ENCODE results near the gene NTSR1. TPM values are rescaled to one million over a fixed set of nuclear protein-coding genes. Genes with fewer than 3 reads are reported as not detected.
A peak's percentile ranks its signal among the peaks of the same experiment; 100 is the strongest.

NTSR1 gene
- total and polyA plus RNA-seq, 4 donors = 0.03 to 0.33 (median 0.08) TPM; not detected in 1

DNA sequence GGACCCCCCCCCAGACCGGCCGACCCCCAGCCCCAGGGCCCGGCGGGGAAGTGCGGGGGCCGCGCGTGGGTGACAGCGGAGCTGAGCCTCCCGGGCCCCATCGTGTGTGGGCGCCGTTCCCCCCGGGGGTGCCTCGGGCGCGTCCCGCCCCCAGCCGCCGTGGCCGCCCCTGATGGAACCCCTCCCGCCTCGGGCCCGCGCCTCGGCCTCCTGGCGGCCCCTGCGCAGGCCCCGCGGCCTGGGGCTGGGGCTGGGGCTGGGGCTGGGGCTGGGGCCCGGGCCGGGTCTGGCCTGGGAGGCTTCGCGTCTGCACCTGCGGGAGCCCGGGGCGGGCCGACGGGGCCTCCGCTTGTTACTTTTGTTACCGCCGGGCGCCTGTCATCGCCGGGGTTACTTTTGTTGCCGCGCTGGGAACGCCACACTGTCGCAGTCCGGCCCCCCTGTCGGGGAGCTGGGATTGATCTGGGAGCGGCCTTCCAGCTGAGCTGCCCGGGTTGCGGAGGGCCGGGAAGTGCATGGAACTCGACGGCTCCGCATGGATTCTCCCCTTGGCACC is 96.6 kb downstream of the NTSR1 start:
- Histone ChIP-seq H3K4me1 (ENCODE audit: control insufficient read depth in 4 of 4, insufficient read depth in 4 of 4, low read length in 3 of 4) (peaks cover 17 to 46% (median 30%) of the 10 kb centered on the region in 4 donors), H3K4me3 (ENCODE audit: low read depth in 1 of 3, low read length in 3 of 3) (peak overlapping the region; percentile 62 to 94 (median 94)), H3K9me3 (ENCODE audit: control insufficient read depth in 4 of 4, low read length in 3 of 4) (no peaks in the 10 kb centered on the region), H3K36me3 (ENCODE audit: control insufficient read depth in 4 of 4, insufficient read depth in 3 of 4, low read depth in 1 of 4, low read length in 3 of 4) (peaks cover 14 to 30% (median 21%) of the 10 kb centered on the region in 4 donors), H3K9ac (ENCODE audit: low read depth in 1 of 2, low read length in 2 of 2) (peak overlapping the region; percentile 71 to 83), H3K27me3 (ENCODE audit: control insufficient read depth in 4 of 4, insufficient read depth in 4 of 4, low read length in 3 of 4) (no peaks in the 10 kb centered on the region), H3K27ac (ENCODE audit: low read depth in 1 of 2, low read length in 2 of 2) (peak overlapping the region; percentile 96)
- no peak for TF ChIP-seq RXRA (IDR thresholded peaks at IDR 0.05)
- no peak for TF ChIP-seq FOXA1 (IDR thresholded peaks at IDR 0.05)
- no peak for TF ChIP-seq EGR1 (IDR thresholded peaks at IDR 0.05; ENCODE audit: low read depth in 2 of 2)
- DNase-seq (ENCODE audit: low spot score) = peak; percentile 45
- under 1% methylated on average over 58 of the region's 58 CpGs for WGBS

DNA sequence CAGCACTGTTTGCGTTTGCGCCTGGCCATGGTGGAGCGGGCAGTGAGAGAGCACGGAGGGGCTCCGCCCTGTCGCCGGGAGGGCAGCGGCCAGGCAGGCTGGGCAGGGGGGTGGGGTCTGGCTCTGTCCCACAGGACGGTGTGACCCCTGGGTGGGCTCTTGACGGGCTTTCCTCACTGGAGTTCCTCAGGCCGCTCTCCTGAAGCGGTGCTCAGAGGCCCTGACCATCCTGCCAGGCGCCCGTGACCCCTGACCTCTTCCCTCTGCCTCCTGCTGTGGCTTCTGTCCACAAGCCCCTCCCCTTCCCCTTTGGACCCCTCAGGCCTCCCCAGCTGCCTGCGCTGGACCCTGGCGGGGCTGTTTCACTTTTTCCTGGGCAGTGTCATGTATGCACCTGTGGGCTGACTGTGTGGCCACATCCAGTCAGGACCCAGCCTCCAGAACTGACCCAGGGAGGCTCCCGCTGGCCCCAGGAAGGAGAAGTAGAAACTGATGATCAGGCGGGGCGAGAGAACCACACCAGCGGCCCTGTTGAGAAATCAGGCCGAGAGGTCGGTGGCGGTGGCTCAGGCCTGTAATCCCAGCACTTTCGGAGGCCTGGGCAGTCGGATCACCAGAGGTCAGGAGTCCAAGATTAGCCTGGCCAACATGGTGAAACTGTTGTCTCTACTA is 97.2 kb downstream of the NTSR1 start:
- peak; percentile 68 for DNase-seq (ENCODE audit: low spot score)
- Histone ChIP-seq H3K27ac (ENCODE audit: low read depth in 1 of 2, low read length in 2 of 2) (peak overlapping the region; percentile 96), H3K36me3 (ENCODE audit: control insufficient read depth in 4 of 4, insufficient read depth in 3 of 4, low read depth in 1 of 4, low read length in 3 of 4) (peaks cover 14 to 33% (median 25%) of the 10 kb centered on the region in 4 donors), H3K27me3 (ENCODE audit: control insufficient read depth in 4 of 4, insufficient read depth in 4 of 4, low read length in 3 of 4) (no peaks in the 10 kb centered on the region), H3K9me3 (ENCODE audit: control insufficient read depth in 4 of 4, low read length in 3 of 4) (no peaks in the 10 kb centered on the region), H3K9ac (ENCODE audit: low read depth in 1 of 2, low read length in 2 of 2) (peak overlapping the region; percentile 71 to 83), H3K4me1 (ENCODE audit: control insufficient read depth in 4 of 4, insufficient read depth in 4 of 4, low read length in 3 of 4) (peaks cover 17 to 46% (median 30%) of the 10 kb centered on the region in 4 donors), H3K4me3 (ENCODE audit: low read depth in 1 of 3, low read length in 3 of 3) (peak overlapping the region; percentile 62 to 94 (median 82))
- 8% methylated on average over 25 of the region's 25 CpGs for WGBS
- TF ChIP-seq TAF1 (conservative IDR thresholded peaks at IDR 0.05) = no peak
- peak; percentile 92 to 94 for TF ChIP-seq HNF4A (conservative IDR thresholded peaks at IDR 0.05)
- TF ChIP-seq GABPA (IDR thresholded peaks at IDR 0.05 in 1 of 2, conservative IDR thresholded peaks at IDR 0.05 in 1 of 2) = peak in 1 of 2 donors; percentile 48
- TF ChIP-seq, protein P1, sequence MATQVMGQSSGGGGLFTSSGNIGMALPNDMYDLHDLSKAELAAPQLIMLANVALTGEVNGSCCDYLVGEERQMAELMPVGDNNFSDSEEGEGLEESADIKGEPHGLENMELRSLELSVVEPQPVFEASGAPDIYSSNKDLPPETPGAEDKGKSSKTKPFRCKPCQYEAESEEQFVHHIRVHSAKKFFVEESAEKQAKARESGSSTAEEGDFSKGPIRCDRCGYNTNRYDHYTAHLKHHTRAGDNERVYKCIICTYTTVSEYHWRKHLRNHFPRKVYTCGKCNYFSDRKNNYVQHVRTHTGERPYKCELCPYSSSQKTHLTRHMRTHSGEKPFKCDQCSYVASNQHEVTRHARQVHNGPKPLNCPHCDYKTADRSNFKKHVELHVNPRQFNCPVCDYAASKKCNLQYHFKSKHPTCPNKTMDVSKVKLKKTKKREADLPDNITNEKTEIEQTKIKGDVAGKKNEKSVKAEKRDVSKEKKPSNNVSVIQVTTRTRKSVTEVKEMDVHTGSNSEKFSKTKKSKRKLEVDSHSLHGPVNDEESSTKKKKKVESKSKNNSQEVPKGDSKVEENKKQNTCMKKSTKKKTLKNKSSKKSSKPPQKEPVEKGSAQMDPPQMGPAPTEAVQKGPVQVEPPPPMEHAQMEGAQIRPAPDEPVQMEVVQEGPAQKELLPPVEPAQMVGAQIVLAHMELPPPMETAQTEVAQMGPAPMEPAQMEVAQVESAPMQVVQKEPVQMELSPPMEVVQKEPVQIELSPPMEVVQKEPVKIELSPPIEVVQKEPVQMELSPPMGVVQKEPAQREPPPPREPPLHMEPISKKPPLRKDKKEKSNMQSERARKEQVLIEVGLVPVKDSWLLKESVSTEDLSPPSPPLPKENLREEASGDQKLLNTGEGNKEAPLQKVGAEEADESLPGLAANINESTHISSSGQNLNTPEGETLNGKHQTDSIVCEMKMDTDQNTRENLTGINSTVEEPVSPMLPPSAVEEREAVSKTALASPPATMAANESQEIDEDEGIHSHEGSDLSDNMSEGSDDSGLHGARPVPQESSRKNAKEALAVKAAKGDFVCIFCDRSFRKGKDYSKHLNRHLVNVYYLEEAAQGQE (IDR thresholded peaks at IDR 0.05) = peak; percentile 57
- peak; percentile 89 for TF ChIP-seq NR2F2 (IDR thresholded peaks at IDR 0.05)
- peak; percentile 66 for TF ChIP-seq HNF4G (IDR thresholded peaks at IDR 0.05)
- TF ChIP-seq, protein P2, sequence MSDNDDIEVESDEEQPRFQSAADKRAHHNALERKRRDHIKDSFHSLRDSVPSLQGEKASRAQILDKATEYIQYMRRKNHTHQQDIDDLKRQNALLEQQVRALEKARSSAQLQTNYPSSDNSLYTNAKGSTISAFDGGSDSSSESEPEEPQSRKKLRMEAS (IDR thresholded peaks at IDR 0.05) = peak; percentile 88
- no peak for TF ChIP-seq YY1 (IDR thresholded peaks at IDR 0.05)
- TF ChIP-seq FOXA1 (IDR thresholded peaks at IDR 0.05) = peak; percentile 48
- TF ChIP-seq, protein P3, sequence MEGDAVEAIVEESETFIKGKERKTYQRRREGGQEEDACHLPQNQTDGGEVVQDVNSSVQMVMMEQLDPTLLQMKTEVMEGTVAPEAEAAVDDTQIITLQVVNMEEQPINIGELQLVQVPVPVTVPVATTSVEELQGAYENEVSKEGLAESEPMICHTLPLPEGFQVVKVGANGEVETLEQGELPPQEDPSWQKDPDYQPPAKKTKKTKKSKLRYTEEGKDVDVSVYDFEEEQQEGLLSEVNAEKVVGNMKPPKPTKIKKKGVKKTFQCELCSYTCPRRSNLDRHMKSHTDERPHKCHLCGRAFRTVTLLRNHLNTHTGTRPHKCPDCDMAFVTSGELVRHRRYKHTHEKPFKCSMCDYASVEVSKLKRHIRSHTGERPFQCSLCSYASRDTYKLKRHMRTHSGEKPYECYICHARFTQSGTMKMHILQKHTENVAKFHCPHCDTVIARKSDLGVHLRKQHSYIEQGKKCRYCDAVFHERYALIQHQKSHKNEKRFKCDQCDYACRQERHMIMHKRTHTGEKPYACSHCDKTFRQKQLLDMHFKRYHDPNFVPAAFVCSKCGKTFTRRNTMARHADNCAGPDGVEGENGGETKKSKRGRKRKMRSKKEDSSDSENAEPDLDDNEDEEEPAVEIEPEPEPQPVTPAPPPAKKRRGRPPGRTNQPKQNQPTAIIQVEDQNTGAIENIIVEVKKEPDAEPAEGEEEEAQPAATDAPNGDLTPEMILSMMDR (IDR thresholded peaks at IDR 0.05; ENCODE audit: low read depth, low read length, missing input control) = no peak
- peak; percentile 93 for TF ChIP-seq SP1 (IDR thresholded peaks at IDR 0.05)
- peak; percentile 83 to 90 for TF ChIP-seq RXRA (IDR thresholded peaks at IDR 0.05)
- no peak for TF ChIP-seq FOXA2 (IDR thresholded peaks at IDR 0.05)
- peak; percentile 26 to 29 for TF ChIP-seq RAD21 (IDR thresholded peaks at IDR 0.05)
- TF ChIP-seq EGR1 (IDR thresholded peaks at IDR 0.05; ENCODE audit: low read depth in 2 of 2) = peak in 1 of 2 donors; percentile 26
- TF ChIP-seq JUND (IDR thresholded peaks at IDR 0.05) = peak in 1 of 2 donors; percentile 53
- TF ChIP-seq, protein P4, sequence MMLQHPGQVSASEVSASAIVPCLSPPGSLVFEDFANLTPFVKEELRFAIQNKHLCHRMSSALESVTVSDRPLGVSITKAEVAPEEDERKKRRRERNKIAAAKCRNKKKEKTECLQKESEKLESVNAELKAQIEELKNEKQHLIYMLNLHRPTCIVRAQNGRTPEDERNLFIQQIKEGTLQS (IDR thresholded peaks at IDR 0.05) = no peak
- TF ChIP-seq, protein P5, sequence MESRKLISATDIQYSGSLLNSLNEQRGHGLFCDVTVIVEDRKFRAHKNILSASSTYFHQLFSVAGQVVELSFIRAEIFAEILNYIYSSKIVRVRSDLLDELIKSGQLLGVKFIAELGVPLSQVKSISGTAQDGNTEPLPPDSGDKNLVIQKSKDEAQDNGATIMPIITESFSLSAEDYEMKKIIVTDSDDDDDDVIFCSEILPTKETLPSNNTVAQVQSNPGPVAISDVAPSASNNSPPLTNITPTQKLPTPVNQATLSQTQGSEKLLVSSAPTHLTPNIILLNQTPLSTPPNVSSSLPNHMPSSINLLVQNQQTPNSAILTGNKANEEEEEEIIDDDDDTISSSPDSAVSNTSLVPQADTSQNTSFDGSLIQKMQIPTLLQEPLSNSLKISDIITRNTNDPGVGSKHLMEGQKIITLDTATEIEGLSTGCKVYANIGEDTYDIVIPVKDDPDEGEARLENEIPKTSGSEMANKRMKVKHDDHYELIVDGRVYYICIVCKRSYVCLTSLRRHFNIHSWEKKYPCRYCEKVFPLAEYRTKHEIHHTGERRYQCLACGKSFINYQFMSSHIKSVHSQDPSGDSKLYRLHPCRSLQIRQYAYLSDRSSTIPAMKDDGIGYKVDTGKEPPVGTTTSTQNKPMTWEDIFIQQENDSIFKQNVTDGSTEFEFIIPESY (IDR thresholded peaks at IDR 0.05) = peak; percentile 87
